ENCODE data around the gene OAS2. TPM values are rescaled to one million over a fixed set of nuclear protein-coding genes. Genes with fewer than 3 reads are reported as not detected.

The OAS2 gene
- total RNA-seq, 3 donors from 2014 or later (not counting 1 experiment from before 2014, with no cell fraction given), result 29.0 to 56.3 (median 48.2) TPM

- DNase-seq, result no peak
- no peak for TF ChIP-seq CTCF (IDR thresholded peaks at IDR 0.05)
These were observed 79.5 kb downstream of the OAS2 start for GRCh38 chr12:113057565-113058485.

DNA sequence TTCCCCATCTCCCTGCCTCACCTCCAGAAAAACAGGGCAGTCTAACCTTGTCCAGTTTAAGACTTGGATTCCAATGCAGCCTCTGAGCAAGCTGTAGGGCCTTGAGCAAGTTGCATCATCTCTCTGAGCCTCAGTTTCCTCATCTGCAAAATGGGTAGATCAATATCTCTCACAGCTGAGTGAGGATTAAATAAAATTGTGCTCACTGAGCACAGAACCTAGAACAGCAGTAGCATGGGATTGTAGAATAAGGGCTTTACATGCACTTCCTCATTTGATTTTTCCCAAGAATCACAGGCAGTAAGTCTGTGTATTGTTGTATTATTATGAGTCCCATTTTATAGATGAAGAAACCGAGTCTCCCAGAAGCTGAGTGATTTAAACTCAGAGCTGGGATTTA, 80.2 kb downstream of the OAS2 start:
- Histone ChIP-seq H3K36me3 (ENCODE audit: control insufficient read depth, insufficient read depth, low read length) (no peaks in the 10 kb centered on the region), H3K27ac (ENCODE audit: low read length) (no peak overlapping the region), H3K4me1 (ENCODE audit: control insufficient read depth, insufficient read depth, low read length) (peaks cover 62% of the 10 kb centered on the region), H3K27me3 (ENCODE audit: control insufficient read depth, insufficient read depth, low read length) (no peaks in the 10 kb centered on the region), H3K9me3 (ENCODE audit: control insufficient read depth, insufficient read depth, low read length) (no peaks in the 10 kb centered on the region), H3K4me3 (ENCODE audit: low read length) (no peak overlapping the region)
- no peak for DNase-seq
- 91% methylated on average over 1 of the region's 1 CpG for WGBS (ENCODE audit: insufficient coverage)
- Mint-ChIP-seq H3K9me3 (no peaks in the 10 kb centered on the region), H3K36me3 (no peaks in the 10 kb centered on the region), H3K27me3 (ENCODE audit: low read depth in 2 of 2) (peaks cover 7 to 14% of the 10 kb centered on the region in 2 donors), H3K4me3 (no peak overlapping the region), H3K4me1 (no peaks in the 10 kb centered on the region), H3K27ac (no peak overlapping the region)
- intact Hi-C loops (cut with micrococcal nuclease), result no loop called here
- no peak for TF ChIP-seq CTCF (IDR thresholded peaks at IDR 0.05)
- ATAC-seq, result no peak

More at GRCh38 chr12:113057565-113058485, 79.5 kb downstream of the OAS2 start:
- Histone ChIP-seq H3K27me3 (ENCODE audit: control insufficient read depth, insufficient read depth, low read length) (no peaks in the 10 kb centered on the region), H3K36me3 (ENCODE audit: control insufficient read depth, insufficient read depth, low read length) (no peaks in the 10 kb centered on the region), H3K4me3 (ENCODE audit: low read length) (peak overlapping the region; percentile 29), H3K9me3 (ENCODE audit: control insufficient read depth, insufficient read depth, low read length) (no peaks in the 10 kb centered on the region), H3K4me1 (ENCODE audit: control insufficient read depth, insufficient read depth, low read length) (peaks cover 55% of the 10 kb centered on the region), H3K27ac (ENCODE audit: low read length) (peak overlapping the region; percentile 19)
- 73% methylated on average over 44 of the region's 44 CpGs for WGBS (ENCODE audit: insufficient coverage)
- H3K9me3 Mint-ChIP-seq, result no peaks in the 10 kb centered on the region
- peaks cover 7 to 14% of the 10 kb centered on the region in 2 donors for H3K27me3 Mint-ChIP-seq (ENCODE audit: low read depth in 2 of 2)
- no peak overlapping the region for H3K27ac Mint-ChIP-seq
- H3K36me3 Mint-ChIP-seq, result no peaks in the 10 kb centered on the region
- ATAC-seq, result no peak
- peak overlapping the region; percentile 32 for H3K4me3 Mint-ChIP-seq
- H3K4me1 Mint-ChIP-seq, result no peaks in the 10 kb centered on the region
- intact Hi-C loops (cut with micrococcal nuclease), result no loop called here

GRCh38 chr12:113059071-113059595, 80.8 kb downstream of the OAS2 start:
- DNase-seq, result no peak
- Mint-ChIP-seq H3K4me3 (no peak overlapping the region), H3K27ac (no peak overlapping the region), H3K27me3 (ENCODE audit: low read depth in 2 of 2) (peaks cover 7 to 14% of the 10 kb centered on the region in 2 donors), H3K9me3 (no peaks in the 10 kb centered on the region), H3K36me3 (no peaks in the 10 kb centered on the region), H3K4me1 (no peaks in the 10 kb centered on the region)
- ATAC-seq, result peak in 2 of 3 donors; percentile 21 to 34
- no peak for TF ChIP-seq CTCF (IDR thresholded peaks at IDR 0.05)
- Histone ChIP-seq H3K27me3 (ENCODE audit: control insufficient read depth, insufficient read depth, low read length) (no peaks in the 10 kb centered on the region), H3K9me3 (ENCODE audit: control insufficient read depth, insufficient read depth, low read length) (no peaks in the 10 kb centered on the region), H3K36me3 (ENCODE audit: control insufficient read depth, insufficient read depth, low read length) (no peaks in the 10 kb centered on the region), H3K4me1 (ENCODE audit: control insufficient read depth, insufficient read depth, low read length) (peaks cover 66% of the 10 kb centered on the region), H3K4me3 (ENCODE audit: low read length) (no peak overlapping the region), H3K27ac (ENCODE audit: low read length) (no peak overlapping the region)
- intact Hi-C loops (cut with micrococcal nuclease), result no loop called here
- 56% methylated on average over 8 of the region's 8 CpGs for WGBS (ENCODE audit: insufficient coverage)
